HG03439 (cell line): ENCODE data around the gene PIK3CB.
"Not testable (repeated sequence)": the region's sequence is repeated elsewhere in the genome, so short reads cannot be mapped to it uniquely, and the experiment has no call there.

Experiments used
- ATAC-seq: cut with Tn5 transposase; IDR thresholded peaks from one replicate; pipeline ENCODE4 v1.9.1; 2021; ENCODE audit warnings: mild to moderate bottlenecking, moderate library complexity; ENCODE audit not compliant: unreplicated experiment

PIK3CB gene

GRCh38 chr3:138686771-138687221 lies 147.9 kb downstream of the PIK3CB start:
- peak; percentile 97 for ATAC-seq

- ATAC-seq = no peak
Measured at GRCh38 chr3:138684396-138684795, 150.3 kb downstream of the PIK3CB start.

DNA sequence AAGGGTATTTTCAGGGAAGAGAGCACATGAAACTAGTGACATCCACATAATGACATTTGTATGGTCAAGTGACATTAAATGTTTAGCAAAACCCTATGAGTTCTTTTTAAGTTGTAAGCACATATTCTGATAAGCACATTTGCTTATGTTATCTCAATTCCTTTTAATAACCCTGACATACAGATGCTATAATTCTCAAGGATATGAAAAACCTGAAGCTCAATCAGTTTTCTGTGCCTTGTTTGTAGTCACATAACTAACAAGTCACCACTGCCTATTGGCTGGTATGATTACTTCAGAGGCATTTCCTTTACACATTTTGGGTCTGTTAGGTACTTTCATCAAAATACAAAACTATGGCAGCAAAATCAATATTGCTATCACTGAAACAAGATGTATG lies 152.1 kb downstream of the PIK3CB start:
- no peak for ATAC-seq

- ATAC-seq = no peak
Measured at GRCh38 chr3:138681463-138682220, 153.1 kb downstream of the PIK3CB start.

DNA sequence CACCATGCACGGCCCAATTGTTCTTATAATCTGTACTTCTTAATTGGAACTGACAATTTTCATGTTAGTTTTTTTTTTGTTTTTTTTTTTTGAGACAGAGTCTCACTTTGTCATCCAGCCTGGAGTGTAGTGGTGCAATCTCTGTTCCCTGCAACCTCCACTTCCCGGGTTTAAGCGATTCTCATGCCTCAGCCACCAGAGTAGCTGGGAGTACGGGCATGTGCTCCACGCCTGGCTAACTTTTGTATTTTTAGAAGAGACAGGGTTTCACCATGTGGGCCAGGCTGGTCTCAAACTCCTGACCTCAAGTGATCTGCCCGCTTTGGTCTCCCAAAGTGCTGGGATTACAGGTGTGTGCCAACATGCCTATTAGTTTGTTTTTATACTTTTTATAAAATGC lies 153.8 kb downstream of the PIK3CB start:
- not testable (repeated sequence) for ATAC-seq

- ATAC-seq = no peak
Measured at GRCh38 chr3:138678874-138679392, 155.8 kb downstream of the PIK3CB start.

- ATAC-seq = no peak
Measured at GRCh38 chr3:138678086-138678485, 156.6 kb downstream of the PIK3CB start.

DNA sequence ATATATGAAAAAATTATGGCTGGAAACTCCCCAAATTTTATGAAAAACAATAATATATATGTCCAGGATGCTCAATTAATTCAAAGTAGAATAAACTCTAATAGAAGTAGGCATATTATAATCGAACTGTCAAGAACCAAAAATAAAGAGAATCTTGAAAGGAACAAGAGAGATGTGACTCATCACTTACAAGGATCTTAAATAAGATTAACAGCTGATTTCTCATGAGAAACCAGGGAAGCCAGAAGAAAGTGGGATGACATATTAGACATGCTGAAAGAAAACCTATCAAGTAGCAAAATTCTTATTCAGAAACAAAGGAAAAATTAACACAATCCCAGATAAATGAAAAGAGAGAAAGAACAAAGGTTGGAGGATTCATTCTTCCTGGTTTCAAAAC lies 159.3 kb downstream of the PIK3CB start:
- ATAC-seq = no peak

DNA sequence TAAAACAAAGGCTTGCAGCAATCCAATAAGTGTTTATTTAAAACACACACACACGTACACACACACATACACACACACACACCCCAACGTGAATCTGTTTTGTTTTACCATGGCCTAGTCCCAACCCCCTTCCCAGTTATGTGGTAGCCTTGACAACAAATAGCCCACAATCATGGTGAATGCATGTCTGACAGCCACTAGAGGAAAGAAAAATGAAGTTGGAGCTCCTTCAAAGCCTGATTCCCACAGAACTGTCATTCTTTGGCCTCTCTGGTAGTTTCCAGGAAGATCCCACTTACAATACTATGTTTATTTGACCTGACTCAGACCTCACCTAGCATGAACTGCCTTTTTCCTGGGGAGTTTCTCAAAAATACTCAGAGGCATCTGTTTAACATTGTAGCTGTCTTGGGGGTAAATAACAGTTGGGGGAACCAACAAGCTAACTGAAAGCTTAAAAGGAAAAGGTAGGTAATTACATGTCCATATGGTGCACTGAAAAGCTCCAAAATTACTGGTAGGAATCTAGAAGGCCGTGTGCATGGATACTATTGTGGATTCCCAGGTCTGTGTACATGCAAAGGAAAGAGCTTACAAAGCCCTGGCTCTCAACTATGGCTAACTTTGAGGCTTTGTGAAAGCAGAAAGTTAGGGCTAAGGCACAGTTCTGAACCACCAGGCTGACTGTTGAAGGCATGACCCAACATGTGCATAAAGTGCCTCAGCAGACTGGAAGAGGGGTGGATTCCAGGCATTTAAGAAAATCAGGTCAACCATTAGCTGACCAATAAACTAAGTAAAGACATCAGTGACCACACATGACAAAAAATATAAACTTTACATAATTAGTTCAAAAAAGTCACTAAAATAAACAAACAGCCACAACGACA lies 160.8 kb downstream of the PIK3CB start:
- no peak for ATAC-seq

- no peak for ATAC-seq
Measured at GRCh38 chr3:138670407-138670806, 164.3 kb downstream of the PIK3CB start.

GRCh38 chr3:138668107-138668506 lies 166.6 kb downstream of the PIK3CB start:
- no peak for ATAC-seq

DNA sequence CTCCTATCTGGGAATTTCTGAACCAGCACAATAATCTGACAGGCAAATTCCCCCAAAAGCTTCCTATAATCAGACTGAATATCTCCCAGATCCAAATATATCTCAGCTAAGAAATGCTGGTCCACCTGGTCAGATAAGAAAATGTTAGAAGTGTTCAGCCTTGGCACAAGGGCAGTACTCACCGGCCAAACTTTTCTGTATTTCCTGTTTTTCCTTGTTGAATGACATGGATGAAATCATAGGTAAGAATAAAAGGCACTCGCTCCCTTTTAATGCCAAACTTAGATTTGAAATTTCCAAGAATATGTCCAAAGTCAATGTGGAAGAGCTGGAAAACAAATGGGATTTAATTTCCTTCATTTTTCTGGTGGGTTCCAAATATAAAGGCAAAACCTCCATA lies 177.2 kb downstream of the PIK3CB start:
- no peak for ATAC-seq

GRCh38 chr3:138653567-138653966 lies 181.2 kb downstream of the PIK3CB start:
- ATAC-seq = no peak

- ATAC-seq = no peak
Measured at GRCh38 chr3:138649134-138649533, 185.6 kb downstream of the PIK3CB start.

DNA sequence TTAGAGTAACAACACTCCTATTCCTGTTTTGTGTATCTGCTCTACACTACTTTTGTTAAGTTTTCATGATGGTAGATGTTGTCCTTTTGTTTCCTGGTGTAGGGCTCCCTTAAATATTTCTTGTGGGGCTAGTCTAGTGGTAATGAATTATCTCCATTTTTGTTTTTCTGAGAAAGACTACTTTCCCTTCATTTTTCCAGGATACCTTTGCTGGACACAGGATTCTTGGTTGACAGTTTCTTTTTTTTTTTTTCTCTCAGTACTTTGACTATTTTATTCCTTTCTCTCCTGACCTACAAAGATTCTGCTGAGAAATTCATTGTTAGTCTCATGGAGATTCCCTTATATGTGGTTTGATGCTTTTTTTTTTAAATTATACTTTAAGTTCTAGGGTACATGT lies 188.2 kb downstream of the PIK3CB start:
- ATAC-seq = no peak

- ATAC-seq = no peak
Measured at GRCh38 chr3:138646008-138646407, 188.7 kb downstream of the PIK3CB start.

- no peak for ATAC-seq
Measured at GRCh38 chr3:138642927-138643253, 191.8 kb downstream of the PIK3CB start.

DNA sequence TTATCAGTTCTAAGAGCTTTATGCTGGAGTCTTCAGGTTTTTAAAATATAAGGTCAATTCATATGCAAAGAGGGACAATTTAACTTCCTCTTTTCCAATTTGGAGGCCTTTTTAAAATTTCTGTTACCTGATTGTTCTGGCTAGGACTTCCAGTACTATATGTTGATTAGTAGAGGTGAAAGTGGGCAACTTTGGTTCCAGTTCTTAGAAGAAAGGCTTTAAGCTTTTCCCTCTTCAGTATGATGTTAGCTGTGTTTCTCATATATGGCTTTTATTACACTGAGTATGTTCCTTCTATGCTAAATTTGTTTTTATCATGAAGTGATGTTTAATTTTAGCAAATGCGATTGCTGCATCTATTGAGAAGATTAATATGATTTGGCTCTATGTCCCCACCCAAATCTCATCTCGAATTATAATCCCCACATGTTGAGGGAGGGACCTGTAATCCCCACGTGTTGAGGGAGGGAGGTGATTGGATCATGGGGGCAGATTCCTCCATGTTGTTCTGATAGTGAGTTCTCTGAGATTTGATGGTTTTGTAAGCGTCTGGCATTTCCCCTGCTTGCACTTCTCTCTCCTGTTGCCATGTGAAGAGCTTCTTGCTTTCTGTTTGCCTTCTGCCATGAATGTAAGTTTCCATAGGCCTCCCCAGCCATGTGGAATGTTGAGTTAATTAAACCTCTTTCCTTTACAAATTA lies 192.4 kb downstream of the PIK3CB start:
- no peak for ATAC-seq

GRCh38 chr3:138640537-138640936 lies 194.2 kb downstream of the PIK3CB start:
- ATAC-seq = no peak

- ATAC-seq = no peak
Measured at GRCh38 chr3:138638641-138639040, 196.1 kb downstream of the PIK3CB start.

- no peak for ATAC-seq
Measured at GRCh38 chr3:138629526-138629925, 205.2 kb downstream of the PIK3CB start.
